HG03575 (cell line): ENCODE data around the gene PTH.

Experiments used
- ATAC-seq: cut with Tn5 transposase; IDR thresholded peaks from one replicate; pipeline ENCODE4 v1.9.1; 2021; ENCODE audit not compliant: unreplicated experiment, insufficient number of reproducible peaks, low FRiP score; ENCODE audit errors: extremely low read depth

Gene PTH

DNA sequence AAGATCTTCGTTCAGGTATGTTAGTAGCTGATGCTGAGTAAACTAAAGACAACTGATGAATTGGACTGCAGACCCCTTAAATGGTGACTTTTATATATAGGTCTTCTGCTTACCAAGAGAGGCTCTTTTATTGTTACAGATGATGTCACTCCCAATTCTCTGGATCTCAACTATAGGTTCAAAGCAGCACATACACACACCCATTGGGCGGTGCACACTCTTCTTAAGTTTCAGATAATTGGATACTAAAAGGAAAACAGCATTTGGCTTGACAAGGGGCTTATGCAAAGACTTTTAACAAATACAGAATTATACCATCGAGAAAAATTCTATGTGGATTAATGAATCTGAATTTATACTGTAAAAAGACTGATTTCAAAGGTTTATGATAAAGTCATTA, at the start of gene PTH:
PTH (minus strand) TSS at position 69 of the 400 bp plus-strand sequence. CDS start 3,142 bp downstream, outside the sequence.
- ATAC-seq = no peak

DNA sequence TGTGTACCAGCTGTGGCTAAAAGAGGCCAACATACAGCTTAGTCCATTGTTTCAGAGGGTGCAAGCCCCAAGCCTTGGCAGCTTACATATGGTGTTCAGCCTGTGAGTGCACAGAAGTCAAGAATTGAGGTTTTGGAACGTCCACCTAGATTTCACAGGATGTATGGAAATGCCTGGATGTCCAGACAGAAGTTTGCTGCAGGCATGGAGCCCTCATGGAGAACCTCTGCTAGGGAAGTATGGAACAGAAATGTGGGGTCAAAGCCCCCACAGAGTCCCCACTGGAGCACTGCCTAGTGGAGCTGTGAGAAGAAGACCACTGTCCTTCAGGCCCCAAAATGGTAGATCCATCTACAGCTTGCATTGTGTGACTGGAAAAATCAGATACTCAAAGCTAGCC, 42.2 kb upstream of the PTH start:
- ATAC-seq = no peak

DNA sequence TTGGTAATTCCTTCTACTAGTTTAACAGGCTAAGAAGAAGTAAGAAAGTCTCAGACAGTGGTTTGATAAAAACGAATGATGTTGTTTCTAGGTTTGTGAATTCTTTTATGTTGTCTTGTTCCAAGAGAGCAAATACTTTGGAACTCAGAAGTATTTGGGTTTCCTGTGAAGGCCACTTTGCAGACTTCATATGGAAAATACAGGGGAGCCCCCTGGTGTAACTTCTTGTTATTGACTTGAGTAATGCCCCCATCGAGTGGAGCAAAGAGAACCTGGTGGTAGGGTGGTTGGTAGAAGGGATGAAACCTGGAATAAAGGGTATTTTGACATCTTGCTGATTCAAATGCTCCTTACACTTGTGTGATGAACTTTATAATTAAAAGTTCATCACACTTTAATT, 40.0 kb upstream of the PTH start:
- no peak for ATAC-seq

DNA sequence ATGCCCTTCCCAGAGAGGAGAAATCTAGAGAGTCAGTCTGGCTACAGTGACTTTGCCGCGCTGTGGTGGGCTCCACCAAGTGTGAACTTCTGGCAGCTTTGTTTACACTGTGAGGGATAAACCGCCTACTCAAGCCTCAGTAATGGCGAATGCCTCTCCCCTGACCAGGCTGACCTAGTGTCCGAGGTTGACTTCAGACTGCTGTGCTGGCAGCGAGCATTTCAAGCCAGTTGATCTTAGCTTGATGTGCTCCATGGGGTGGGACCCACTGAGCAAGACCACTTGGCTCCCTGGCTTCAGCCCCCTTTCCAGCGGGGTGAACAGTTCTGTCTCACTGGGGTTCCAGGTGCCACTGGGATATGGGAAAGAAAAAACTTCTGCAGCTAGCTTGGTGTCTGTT, 38.6 kb upstream of the PTH start:
- ATAC-seq = no peak

DNA sequence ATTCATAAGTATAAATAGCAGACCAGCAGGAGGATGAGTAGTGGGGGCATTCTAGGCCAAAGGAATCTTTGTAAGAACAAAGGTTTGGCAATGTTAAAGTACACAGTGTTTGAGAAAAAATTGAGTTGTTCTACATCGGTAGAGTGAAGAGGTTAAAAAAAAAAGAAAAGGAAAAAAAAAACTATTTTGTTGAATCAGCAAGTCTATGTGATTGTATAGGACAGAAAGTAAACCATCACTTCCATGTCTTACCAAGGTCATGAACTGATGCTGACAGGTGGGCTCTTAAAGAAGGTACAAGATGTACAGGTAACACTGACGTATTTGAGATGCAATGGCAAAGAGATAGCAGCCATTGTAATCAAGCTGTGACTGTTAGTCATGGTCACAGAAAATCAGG, 29.5 kb upstream of the PTH start:
- ATAC-seq = no peak

DNA sequence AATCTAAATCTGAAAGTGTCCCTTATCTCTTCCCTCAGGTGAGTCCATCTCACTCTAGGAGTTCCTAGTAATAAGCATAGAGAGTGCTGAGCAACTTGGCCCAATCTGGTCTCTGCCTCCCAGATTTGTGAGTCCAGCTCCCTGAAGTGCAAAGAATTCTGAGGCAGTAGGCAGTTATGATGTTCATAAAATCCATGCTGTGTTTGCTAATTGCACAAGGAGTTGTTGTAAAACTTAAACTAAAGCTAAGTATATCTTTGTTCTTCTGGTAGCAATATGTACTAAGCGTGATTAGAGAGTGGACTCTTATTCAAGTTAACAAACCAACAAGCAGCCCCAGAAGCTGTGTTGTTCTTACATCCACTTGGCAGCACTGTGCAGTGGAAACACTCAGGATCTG, 7.6 kb upstream of the PTH start:
- ATAC-seq = no peak

DNA sequence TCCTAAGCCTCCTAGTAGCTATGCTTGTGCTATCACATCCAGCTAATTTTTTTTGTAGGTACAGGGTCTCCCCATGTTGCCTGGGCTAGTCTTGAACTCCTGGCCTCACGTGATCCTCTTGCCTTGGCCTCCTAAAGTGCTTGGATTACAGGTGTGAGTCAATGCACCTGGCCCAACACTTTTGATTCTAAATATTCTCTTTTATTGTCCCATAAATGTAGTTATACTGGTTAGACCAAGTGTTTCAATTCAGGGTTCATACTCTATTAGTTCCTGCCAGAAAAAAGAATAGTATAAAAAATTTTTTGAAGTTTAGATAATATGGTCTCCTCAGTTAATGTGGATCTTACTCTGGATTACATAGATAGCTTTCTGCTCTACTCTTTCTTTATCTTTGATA, 6.7 kb upstream of the PTH start:
- no peak for ATAC-seq

DNA sequence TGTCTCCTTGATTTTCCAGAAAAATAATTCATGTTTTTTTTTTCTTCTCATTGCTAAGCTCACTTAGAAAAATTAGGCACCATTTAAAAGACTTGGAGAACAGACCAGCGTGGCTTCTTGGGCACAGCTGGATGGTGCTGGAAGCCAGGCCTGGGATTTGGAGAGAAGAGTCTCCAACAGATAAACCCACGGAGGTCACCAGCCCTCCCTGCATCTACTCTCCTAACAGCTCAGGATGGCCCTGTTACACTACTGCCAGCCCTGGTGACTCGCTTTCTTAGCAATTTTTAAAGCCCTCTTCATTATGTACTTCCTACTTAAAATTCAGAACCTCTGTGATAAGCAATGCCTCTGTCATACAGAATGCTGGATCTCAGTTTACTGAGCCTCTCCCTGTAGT, 1.7 kb downstream of the PTH start:
- no peak for ATAC-seq

DNA sequence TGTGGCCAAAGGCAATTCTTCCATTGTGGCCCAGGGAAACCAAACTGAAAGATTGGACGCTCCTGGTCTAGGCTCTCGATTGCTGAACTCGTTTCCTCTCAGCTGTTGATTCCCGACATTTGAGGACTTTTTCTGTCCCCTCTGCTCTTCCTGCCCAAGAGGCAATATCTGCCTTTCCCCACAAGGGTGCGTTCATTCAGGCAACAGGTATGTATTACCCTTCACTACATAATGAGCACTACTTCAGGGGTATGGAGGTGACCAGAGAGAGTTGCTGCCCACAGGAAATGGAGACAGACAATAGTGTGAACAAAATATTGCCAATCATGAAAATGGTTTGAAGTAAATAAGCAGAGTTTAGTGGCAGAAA, 8.2 kb downstream of the PTH start:
- ATAC-seq = no peak

DNA sequence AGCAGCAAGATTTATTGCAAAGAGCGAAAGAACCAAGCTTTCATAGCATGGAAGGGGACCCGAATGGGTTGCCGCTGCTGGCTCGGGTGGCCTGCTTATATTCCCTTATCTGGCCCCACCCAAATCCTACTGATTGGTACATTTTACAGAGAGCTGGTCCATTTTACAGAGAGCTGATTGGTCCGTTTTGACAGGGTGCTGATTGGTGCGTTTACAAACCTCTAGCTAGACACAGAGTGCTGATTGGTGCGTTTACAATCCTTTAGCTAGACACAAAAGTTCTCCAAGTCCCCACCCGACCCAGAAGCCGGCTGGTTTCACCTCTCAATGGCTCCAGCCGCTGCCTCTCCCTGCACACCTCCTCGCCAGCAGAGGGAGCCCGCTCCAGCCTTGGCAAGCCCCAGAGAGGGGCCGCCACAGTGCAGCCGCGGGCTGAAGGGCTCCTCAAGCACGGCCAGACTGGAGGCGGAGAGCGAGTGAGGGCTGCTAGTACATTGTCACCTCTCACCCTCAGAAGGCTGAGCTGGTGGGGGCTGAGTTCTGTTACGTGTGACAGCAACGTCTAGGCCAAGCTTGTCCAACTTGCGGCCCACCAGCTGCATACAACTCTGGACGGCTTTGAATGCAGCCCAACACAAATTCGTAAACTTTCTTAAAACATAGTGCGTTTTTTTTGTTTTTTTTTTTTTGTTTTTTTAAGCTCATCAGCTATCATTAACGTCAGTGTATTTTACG, 8.7 kb downstream of the PTH start:
- ATAC-seq = no peak

DNA sequence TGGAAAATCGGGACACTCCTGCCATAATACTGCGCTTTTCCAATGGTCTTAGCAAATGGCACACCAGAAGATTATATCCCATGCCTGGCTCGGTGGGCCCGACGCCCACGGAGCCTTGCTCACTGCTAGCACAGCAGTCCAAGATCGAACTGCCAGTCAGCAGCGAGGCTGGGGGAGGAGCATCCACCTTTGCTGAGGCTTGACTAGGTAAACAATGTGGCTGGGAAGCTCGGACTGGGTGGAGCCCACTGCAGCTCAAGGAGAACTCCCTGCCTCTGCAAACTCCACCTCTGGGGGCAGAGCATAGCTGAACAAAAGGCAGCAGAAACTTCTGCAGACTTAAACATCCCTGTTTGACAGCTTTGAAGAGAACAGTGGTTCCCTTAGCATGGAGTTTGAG, 15.6 kb downstream of the PTH start:
- ATAC-seq = no peak

DNA sequence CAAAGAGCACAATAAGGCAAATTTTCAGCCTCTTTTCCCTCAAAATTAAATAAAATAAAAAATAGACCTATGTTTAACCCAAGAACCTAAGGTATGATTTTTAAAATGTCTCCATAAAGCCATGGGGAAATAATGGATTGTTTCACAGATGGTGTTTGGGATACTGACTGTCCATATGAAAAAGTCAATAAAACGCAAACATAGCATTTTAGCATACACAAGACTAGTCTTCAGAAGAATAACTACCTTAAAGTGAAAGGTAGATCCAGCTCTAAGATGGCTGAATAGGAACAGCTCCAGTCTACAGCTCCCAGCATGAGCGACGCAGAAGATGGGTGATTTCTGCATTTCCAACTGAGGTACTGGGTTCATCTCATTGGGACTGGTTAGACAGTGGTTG, 16.1 kb downstream of the PTH start:
- no peak for ATAC-seq

DNA sequence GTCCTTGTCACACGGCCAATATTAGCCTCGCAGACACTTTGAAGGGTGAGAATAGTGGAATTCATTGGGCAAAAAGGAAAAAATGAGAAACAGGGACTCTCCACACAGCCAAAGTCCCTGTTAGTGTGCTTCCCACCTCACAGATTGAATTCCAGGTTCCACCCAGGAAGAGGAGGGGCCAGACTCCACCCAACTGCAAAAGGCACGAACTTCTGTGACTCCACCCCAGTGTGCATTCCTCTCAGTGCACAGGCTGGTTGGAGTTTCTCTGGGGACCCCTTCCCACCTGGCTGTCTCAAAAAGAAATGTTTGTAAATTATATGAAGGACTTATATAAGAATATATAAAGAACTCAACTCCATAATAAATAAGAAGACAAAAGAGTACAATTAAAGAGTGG, 20.7 kb downstream of the PTH start:
- no peak for ATAC-seq

DNA sequence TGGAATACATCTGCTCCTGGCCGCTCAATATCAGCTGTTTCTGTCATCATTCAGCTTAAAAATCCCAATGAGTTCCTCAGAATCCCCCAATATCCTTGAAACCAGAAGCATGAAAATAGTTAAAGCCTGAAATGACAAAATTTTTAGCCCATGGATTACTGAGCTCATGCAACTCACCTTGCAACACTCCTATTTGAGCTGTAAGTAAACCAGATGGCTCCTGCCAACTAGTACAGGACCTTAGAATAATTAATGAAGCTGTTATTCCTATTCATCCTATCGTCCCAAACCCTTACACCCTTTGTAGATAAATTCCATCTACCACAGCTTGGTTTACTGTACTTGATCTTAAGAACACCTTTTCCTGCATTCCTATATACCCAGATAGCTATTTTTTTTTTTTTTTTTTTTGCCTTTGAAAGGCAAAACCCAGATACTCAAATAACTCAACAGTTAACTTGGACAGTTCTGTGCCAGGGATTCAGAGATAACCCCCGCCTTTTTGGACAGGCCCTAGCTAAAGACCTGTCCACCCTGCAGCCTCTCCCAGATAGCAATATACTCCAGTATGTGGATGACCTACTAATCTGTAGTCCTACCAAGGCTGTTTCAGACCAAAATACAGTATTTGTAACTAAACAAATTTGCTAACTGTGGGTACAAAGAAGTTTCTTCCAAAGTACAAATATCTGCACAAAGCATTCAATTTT, 22.6 kb downstream of the PTH start:
- ATAC-seq = no peak

DNA sequence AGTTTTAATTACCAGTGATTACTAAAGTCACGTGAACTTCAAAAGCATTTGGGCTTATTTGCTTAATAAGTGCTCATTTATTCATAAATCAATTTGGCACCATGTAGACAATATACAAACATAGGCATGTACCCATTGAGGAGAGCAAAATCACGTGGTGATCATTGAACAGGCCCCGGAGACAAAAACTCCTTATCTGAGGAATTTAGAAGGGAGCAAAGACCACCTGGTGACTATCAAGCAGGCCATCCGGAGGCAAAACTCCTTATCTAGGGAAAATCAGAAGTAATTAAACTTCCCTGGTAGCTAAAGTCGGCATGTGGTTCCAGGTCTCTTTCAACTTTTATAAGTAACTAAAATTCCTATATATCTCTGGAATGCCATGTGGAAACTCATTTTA, 27.0 kb downstream of the PTH start:
- no peak for ATAC-seq

DNA sequence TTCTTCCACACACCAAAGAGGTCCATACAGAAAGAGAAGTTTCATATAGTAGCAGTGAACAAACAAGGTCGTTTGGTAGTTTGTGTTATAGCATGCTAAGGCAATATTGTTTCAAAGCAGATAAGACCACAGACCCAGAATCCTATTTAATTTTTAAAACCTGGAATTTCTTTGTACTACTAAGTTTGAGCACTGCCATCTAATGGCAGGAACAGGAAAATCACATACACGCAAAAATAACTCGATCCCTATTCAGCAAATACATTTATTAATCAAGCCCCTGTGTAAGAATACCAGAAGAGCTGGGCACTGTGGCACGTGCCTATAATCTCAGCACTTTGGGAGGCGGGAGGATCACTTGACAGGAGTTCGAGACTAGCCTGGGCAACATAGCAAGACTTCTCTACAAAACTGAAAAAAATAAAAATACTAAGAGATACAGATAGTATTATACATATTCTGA, 29.9 kb downstream of the PTH start:
- no peak for ATAC-seq

DNA sequence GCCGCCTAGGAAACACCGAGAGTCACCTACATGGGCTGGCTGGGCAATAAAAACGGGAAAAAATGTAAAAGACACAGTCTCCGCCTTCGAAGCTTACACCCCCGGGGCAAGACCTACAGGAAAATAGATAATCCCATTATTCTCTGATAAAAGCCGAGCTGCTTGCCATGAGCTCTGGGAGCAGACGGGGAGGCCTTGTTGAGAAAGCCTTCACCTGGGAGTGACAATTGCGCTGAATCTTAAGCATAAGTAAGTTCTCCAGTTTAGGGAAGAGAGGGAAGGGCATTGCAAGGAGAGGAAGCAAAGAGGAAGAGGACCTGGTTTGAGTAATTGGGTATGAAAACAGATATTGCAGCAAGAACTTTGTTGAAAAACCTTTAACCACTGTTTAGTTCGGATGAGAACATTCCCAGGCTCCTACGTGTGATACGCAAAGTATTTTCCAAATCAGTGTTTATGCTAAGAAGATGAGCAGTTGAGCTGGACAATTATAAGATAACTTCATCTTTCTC, 32.0 kb downstream of the PTH start:
- no peak for ATAC-seq

DNA sequence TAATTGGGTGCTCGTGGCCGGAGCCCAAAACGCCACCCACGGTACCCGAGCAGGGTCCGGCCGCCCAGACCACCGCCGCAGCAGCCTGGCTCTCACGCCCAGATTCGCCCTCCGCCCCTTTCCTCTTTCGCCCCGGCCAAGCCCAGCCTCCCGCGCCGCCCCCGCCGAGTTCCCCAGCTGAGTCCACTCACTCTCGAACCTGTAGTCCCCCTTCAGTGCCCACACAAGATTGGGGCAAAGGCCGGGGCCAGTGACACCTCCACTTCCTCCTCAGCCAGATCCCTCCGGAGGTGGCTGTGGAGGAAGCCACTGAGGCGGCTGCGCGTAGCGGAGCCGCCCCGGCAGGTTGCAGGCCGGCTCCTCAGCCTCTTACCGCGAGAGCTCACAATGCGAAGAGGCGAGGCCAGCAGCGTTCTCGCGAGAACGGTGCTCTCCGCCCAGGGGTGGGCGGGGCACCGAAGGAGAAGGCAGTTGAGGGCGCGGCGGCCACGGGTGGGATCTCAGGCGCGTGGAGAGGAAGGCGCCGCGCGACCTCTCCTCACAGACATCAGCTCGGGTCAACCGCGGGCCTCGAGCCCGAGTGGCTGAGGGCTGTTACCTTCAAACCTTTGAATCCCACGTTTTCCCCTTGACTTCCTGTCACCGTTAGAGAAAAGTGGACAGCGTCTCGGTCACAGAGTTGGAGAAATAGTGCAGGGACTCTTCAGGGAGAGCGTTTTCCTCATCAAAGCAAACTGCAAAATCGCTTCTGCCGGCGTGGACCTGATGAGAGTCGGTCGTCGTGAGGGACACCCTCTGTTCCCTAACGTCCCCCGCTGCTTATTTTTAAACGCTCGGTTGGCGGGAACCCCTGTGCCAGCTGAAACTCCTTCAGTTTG, 32.7 kb downstream of the PTH start, which contains the start of gene BTBD10:
BTBD10 (minus strand) TSS at position 322 of the 878 bp plus-strand sequence. CDS start 18,098 bp downstream, outside the sequence.
- ATAC-seq = peak; percentile 72

DNA sequence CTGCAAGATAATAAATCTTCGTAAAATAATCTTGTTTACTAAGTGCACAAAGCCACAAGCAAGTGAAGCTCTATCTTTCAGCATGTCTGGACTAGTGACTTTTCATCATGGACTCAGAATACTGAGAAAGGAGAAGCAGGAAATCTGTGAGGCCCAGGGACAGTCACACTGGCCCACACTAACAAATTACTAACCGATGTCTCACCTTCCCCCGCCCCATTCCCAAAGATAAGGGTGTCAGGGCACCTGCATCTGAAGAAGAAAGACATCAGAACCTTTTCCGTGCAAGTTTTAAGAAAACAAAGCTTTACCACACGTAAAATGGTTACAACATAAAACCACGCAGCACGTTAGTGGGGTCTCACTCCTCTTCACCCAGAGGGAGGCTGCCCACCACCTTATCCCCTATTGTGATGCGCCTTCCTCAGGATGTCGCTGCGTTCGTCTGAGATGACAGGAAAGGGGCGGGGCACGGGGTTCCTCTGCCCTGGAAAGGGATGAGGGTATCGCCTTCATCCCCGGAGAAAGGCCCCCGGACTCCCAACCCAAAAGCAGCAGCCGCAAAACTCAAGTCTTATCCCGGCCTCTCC, 33.4 kb downstream of the PTH start:
- peak; percentile 27 for ATAC-seq
